Esophagus muscularis mucosa (tissue), 4 donors: ENCODE results near the gene DHTKD1. TPM values are rescaled to one million over a fixed set of nuclear protein-coding genes. Genes with fewer than 3 reads are reported as not detected.

Experiments
- DNase-seq: peaks from one replicate; pipeline ENCODE4 v3.0.0-alpha.2; 2017; ENCODE audit errors: extremely low spot score
- H3K27ac ChIP-seq, 4 donors: fragments of 200-600 bp; sonication (generic); replicated peaks in 1 of 4; 1 replicate in 3 of 4; 2 replicates in 1 of 4; pipeline ENCODE4 v1.5.1; 2016 to 2019; ENCODE audit warnings: mild to moderate bottlenecking in 1 of 4
- H3K27me3 ChIP-seq, 4 donors: fragments of 200-600 bp; sonication (generic); one replicate each; pipeline versions ENCODE4 v1.5.1 to v1.6.0; 2016 to 2019
- H3K36me3 ChIP-seq, 4 donors: fragments of 200-600 bp; sonication (generic); one replicate each; pipeline ENCODE4 v1.5.1; 2016 to 2019
- H3K4me1 ChIP-seq, 4 donors: fragments of 200-600 bp; sonication (generic); one replicate each; pipeline ENCODE4 v1.5.1; 2016 to 2019
- H3K4me3 ChIP-seq, 4 donors: fragments of 200-600 bp; sonication (generic); 1 replicate in 2 of 4; 2 replicates in 2 of 4; pipeline ENCODE4 v1.5.1; 2016 to 2019; ENCODE audit warnings: mild to moderate bottlenecking in 4 of 4, moderate library complexity in 1 of 4
- H3K9me3 ChIP-seq, 4 donors: fragments of 200-600 bp; sonication (generic); 1 replicate in 3 of 4; 2 replicates in 1 of 4; pipeline ENCODE4 v1.5.1; 2016 to 2019
- EP300 ChIP-seq: sonication (generic); formaldehyde crosslinking; IDR thresholded peaks from one replicate; pipeline ENCODE4 v1.6.1; 2017; ENCODE audit warnings: antibody characterized with exemption
- POLR2A ChIP-seq: fragments of 450-650 bp; IDR thresholded peaks from one replicate; pipeline ENCODE4 v1.6.1; 2017; ENCODE audit warnings: antibody characterized with exemption, moderate library complexity, mild to moderate bottlenecking, low read depth
- POLR2AphosphoS5 ChIP-seq, 2 donors: sonication (generic); formaldehyde crosslinking; IDR thresholded peaks; one replicate each; pipeline ENCODE4 v1.6.1; 2017; ENCODE audit warnings: antibody characterized with exemption in 2 of 2
- WGBS: methylation state at CpG from one replicate; pipeline ENCODE4 v1.1.5; 2018; 5-methylcytosine and 5-hydroxymethylcytosine counted together
- intact Hi-C: fragments of 100-400 bp; cut with DNase I; formaldehyde crosslinking; loops from one replicate; pipeline ENCODE4 v1.15.1; 2023
- total RNA-seq, 4 donors: library from RNA; depleted of rRNA; stranded (reverse); fragments of >200 nt; gene quantifications; one replicate each; pipeline versions ENCODE4 v1.1.0 to v1.2.1, GENCODE V29; 2016
- TF ChIP-seq, protein P1 (sequence below), 3 experiments: fragments of 200-600 bp in 2 of 3; fragments of 450-650 bp in 1 of 3; sonication (generic) in 2 of 3; IDR thresholded peaks; one replicate each; pipeline ENCODE4 v1.5.1; 2017 to 2019; ENCODE audit warnings: antibody characterized with exemption in 3 of 3, mild to moderate bottlenecking in 2 of 3, moderate library complexity in 1 of 3

The DHTKD1 gene
- total RNA-seq, 4 donors from 2014 or later, result 19.2 to 44.4 (median 24.2) TPM

DNA sequence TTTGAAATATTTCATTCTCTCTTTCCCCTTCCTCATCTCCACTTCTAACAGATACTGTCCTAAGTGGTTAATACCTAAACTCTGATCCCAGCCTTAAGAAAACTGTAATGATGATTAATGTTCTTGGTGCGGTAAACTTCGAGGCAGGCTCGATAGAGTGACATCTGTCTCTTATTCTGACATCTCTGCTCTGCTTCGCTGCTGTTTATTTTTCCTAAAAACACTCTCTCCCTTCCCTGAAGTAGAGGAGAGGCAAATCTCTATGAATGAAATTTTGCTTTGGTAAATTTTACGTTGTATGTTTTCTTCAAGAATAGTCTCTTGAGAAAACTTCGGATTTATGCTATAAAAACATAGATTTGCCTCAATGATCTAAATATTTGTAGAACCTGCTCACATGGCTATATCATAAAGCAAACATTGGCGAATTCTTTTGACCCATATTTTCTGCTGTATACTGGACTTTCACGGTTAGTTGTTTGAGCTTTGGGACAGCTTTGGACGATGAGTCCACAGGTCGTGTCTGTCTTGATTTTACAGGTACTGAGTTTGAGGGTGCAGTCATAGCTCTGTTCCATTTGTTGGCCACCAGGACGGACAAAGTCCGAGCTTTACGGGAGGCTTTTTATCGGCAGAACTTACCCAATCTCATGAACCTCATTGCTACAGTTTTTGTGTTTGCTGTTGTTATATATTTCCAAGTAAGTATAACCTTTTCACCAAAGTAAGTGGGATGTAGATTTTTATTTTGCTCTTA lies 87.8 kb downstream of the DHTKD1 start:
- H3K27me3 ChIP-seq, result no peaks in the 10 kb centered on the region
- peaks cover 0 to 5% (median 0%) of the 10 kb centered on the region in 4 donors for H3K4me1 ChIP-seq
- H3K9me3 ChIP-seq, result no peaks in the 10 kb centered on the region
- H3K4me3 ChIP-seq, result no peak overlapping the region
- H3K36me3 ChIP-seq, result peaks cover 14 to 67% (median 39%) of the 10 kb centered on the region in 4 donors
- TF ChIP-seq, protein P1, sequence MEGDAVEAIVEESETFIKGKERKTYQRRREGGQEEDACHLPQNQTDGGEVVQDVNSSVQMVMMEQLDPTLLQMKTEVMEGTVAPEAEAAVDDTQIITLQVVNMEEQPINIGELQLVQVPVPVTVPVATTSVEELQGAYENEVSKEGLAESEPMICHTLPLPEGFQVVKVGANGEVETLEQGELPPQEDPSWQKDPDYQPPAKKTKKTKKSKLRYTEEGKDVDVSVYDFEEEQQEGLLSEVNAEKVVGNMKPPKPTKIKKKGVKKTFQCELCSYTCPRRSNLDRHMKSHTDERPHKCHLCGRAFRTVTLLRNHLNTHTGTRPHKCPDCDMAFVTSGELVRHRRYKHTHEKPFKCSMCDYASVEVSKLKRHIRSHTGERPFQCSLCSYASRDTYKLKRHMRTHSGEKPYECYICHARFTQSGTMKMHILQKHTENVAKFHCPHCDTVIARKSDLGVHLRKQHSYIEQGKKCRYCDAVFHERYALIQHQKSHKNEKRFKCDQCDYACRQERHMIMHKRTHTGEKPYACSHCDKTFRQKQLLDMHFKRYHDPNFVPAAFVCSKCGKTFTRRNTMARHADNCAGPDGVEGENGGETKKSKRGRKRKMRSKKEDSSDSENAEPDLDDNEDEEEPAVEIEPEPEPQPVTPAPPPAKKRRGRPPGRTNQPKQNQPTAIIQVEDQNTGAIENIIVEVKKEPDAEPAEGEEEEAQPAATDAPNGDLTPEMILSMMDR (IDR thresholded peaks at IDR 0.05), result no peak
- no peak for TF ChIP-seq POLR2A
- no peak for TF ChIP-seq EP300
- no peak for TF ChIP-seq POLR2AphosphoS5 (IDR thresholded peaks at IDR 0.05)
- no peak overlapping the region for H3K27ac ChIP-seq
- no peak for DNase-seq
- WGBS, result 86% methylated on average over 14 of the region's 14 CpGs
- intact Hi-C loops, result no loop called here

DNA sequence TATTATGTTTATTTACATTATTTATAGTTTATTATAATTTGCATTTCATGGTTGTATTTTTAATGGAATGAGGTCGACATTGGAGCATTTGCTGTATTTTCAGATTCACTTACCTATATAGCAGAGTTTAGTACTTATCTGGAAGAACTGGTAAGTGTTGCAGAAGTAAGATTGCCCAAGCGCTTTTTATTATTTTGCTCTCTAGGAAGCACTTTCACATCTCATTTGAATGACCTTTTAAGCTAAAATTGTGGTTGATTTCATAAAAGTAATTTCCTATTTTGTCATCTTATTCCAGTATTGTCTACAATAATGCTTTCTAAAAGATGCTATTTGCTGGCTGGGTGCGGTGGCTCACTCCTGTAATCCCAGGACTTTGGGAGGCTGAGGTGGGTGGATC lies 89.4 kb downstream of the DHTKD1 start:
- peaks cover 0 to 5% (median 0%) of the 10 kb centered on the region in 4 donors for H3K4me1 ChIP-seq
- H3K36me3 ChIP-seq, result peaks cover 19 to 81% (median 53%) of the 10 kb centered on the region in 4 donors

DNA sequence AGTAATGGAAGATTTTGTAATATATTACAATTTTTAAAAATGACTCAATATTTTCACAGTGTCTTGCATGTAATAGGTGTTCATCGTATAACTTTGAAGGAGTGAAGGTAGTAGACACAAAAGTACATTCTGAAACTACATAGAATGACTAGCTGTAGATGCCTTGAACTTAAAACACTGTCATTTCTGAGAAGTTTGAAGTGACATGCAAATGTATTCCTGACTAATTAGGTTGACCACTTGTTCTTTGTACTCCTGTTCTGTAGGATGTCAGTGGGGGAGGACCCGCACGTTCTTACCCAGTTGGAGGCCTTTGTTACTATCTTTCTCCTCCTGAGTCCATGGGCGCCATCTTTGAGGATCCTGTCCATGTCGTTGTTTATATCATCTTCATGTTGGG lies 91.9 kb downstream of the DHTKD1 start:
- H3K36me3 ChIP-seq, result peaks cover 19 to 85% (median 71%) of the 10 kb centered on the region in 4 donors

More for the DNA sequence above, 89.4 kb downstream of the DHTKD1 start:
- Histone ChIP-seq H3K9me3 (no peaks in the 10 kb centered on the region), H3K4me3 (no peak overlapping the region), H3K27ac (no peak overlapping the region), H3K27me3 (no peaks in the 10 kb centered on the region)
- DNase-seq, result no peak
- no peak for TF ChIP-seq EP300
- TF ChIP-seq, protein P1 (IDR thresholded peaks at IDR 0.05), result no peak
- no peak for TF ChIP-seq POLR2AphosphoS5 (IDR thresholded peaks at IDR 0.05)
- TF ChIP-seq POLR2A, result no peak
- 92% methylated on average over 3 of the region's 3 CpGs for WGBS
- intact Hi-C loops, result no loop called here

DNA sequence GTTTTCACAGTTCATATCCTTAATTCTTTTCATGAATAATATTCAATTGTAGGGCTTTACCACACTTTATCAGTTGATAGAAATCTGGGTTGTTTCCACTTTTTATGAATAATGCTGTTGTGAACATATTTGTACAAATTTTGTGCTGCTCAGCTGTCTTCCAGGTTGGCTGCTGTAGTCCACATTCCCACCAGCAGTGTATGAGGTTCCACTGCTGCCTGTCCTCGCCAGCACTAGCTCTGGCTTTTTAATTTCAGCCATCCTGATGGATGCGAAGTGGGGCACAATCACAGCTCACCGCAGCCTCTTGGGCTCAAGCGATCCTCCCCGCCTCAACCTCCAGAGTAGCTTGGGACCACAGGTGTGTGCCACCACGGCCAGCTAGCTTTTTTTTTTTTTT lies 94.2 kb downstream of the DHTKD1 start:
- intact Hi-C loops, result no loop called here
- DNase-seq, result no peak
- peaks cover 15 to 88% (median 85%) of the 10 kb centered on the region in 4 donors for H3K36me3 ChIP-seq
- no peak overlapping the region for H3K4me3 ChIP-seq
- 96% methylated on average over 6 of the region's 6 CpGs for WGBS
- H3K9me3 ChIP-seq, result no peaks in the 10 kb centered on the region
- no peak overlapping the region for H3K27ac ChIP-seq
- no peaks in the 10 kb centered on the region for H3K27me3 ChIP-seq
- no peaks in the 10 kb centered on the region for H3K4me1 ChIP-seq
- TF ChIP-seq, protein P1 (IDR thresholded peaks at IDR 0.05), result no peak
- no peak for TF ChIP-seq EP300
- no peak for TF ChIP-seq POLR2AphosphoS5 (IDR thresholded peaks at IDR 0.05)
- TF ChIP-seq POLR2A, result no peak

More for the DNA sequence above, 91.9 kb downstream of the DHTKD1 start:
- TF ChIP-seq, protein P1 (IDR thresholded peaks at IDR 0.05), result no peak
- TF ChIP-seq EP300 (no peak), POLR2A (no peak), POLR2AphosphoS5 (IDR thresholded peaks at IDR 0.05) (no peak)
- intact Hi-C loops, result no loop called here
- 95% methylated on average over 5 of the region's 5 CpGs for WGBS
- no peak for DNase-seq
- Histone ChIP-seq H3K27ac (no peak overlapping the region), H3K4me3 (no peak overlapping the region), H3K4me1 (no peaks in the 10 kb centered on the region), H3K9me3 (no peaks in the 10 kb centered on the region), H3K27me3 (no peaks in the 10 kb centered on the region)
